B cell (primary cell): Measurements from ENCODE around the gene ATF7IP2. TPM values are rescaled to one million over a fixed set of nuclear protein-coding genes. Genes with fewer than 3 reads are reported as not detected.

Experiments used
- ATAC-seq: fragments of 200-7000 bp; cut with Tn5 transposase; one replicate; pipeline ENCODE4 v1.10.0; 2021; ENCODE audit warnings: low read depth, mild to moderate bottlenecking, moderate number of reproducible peaks, moderate library complexity
- CTCF ChIA-PET: fragments of 350-600 bp; sonication (Branson Sonifier 250); formaldehyde crosslinking; loops from one replicate; lab custom pipeline; 2021; ENCODE audit warnings: antibody characterized with exemption, inconsistent platforms; lab: Charles Lee
- POLR2A ChIA-PET: fragments of 350-600 bp; sonication (Branson Sonifier 250); formaldehyde crosslinking; loops from one replicate; lab custom pipeline; 2021; ENCODE audit warnings: antibody characterized with exemption; lab: Charles Lee
- DNase-seq: peaks from one replicate; pipeline ENCODE4 v3.0.0; 2013
- H2AFZ ChIP-seq: 2 replicates; pipeline ENCODE4 v1.6.1; 2012; ENCODE audit warnings: mild to moderate bottlenecking, low read depth, low read length; ENCODE audit not compliant: insufficient read depth, poor library complexity, severe bottlenecking
- H3K27ac ChIP-seq, 2 donors: 1 replicate in 1 of 2; 2 replicates in 1 of 2; pipeline ENCODE4 v1.5.1; 2012 to 2013; ENCODE audit warnings: low read length in 2 of 2, mild to moderate bottlenecking in 2 of 2, moderate library complexity in 1 of 2
- H3K27me3 ChIP-seq, 4 experiments: fragments of 200-600 bp in 1 of 4; sonication (generic) in 1 of 4; replicated peaks in 1 of 4; 1 replicate in 2 of 4; 2 replicates in 2 of 4; pipeline versions ENCODE4 v1.6.1 to v1.7.0; 2013 to 2016; ENCODE audit warnings: low read length in 3 of 4, mild to moderate bottlenecking in 2 of 4, mixed read lengths in 1 of 4, moderate library complexity in 1 of 4; ENCODE audit not compliant: insufficient read depth in 4 of 4, control insufficient read depth in 3 of 4; ENCODE audit errors: control extremely low read depth in 1 of 4
- H3K36me3 ChIP-seq, 2 experiments: replicated peaks in 1 of 2; 1 replicate in 1 of 2; 2 replicates in 1 of 2; pipeline versions ENCODE4 v1.6.1 to v1.7.1; 2013; ENCODE audit warnings: low read length in 1 of 2; ENCODE audit not compliant: insufficient read depth in 2 of 2, control insufficient read depth in 1 of 2; ENCODE audit errors: control extremely low read depth in 1 of 2, extremely low read depth in 1 of 2
- H3K4me1 ChIP-seq, 2 donors: fragments of 200-600 bp in 1 of 2; sonication (generic) in 1 of 2; 1 replicate in 1 of 2; 2 replicates in 1 of 2; pipeline versions ENCODE4 v1.5.1 to v1.6.1; 2013 to 2017; ENCODE audit warnings: low read length in 2 of 2; ENCODE audit not compliant: control insufficient read depth in 2 of 2, insufficient read depth in 2 of 2
- H3K4me2 ChIP-seq: replicated peaks from 2 replicates; pipeline ENCODE3; 2012; ENCODE audit warnings: mild to moderate bottlenecking, low read depth, low read length; ENCODE audit not compliant: poor library complexity, severe bottlenecking
- H3K4me3 ChIP-seq, 5 experiments: fragments of 200-600 bp in 1 of 5; sonication (generic) in 1 of 5; 1 replicate in 3 of 5; 2 replicates in 2 of 5; pipeline versions ENCODE4 v1.5.1 to v1.7.0; 2011 to 2016; ENCODE audit warnings: low read length in 4 of 5, mild to moderate bottlenecking in 4 of 5, low read depth in 2 of 5, control low read depth in 1 of 5, moderate library complexity in 1 of 5; ENCODE audit not compliant: insufficient read depth in 1 of 5; ENCODE audit errors: control extremely low read depth in 1 of 5, extremely low read depth in 1 of 5
- H3K79me2 ChIP-seq: fragments of 200-600 bp; sonication (generic); one replicate; pipeline ENCODE4 v1.6.0; 2016; ENCODE audit warnings: low read length; ENCODE audit not compliant: control insufficient read depth, insufficient read depth
- H3K9ac ChIP-seq: fragments of 200-600 bp; sonication (generic); 2 replicates; pipeline ENCODE4 v1.6.1; 2017; ENCODE audit warnings: mild to moderate bottlenecking, low read length, moderate library complexity
- H3K9me3 ChIP-seq, 3 donors: one replicate each; pipeline versions ENCODE4 v1.6.1 to v1.7.1; 2013; ENCODE audit warnings: low read length in 2 of 3; ENCODE audit not compliant: control insufficient read depth in 2 of 3, insufficient read depth in 1 of 3; ENCODE audit errors: control extremely low read depth in 1 of 3
- H4K20me1 ChIP-seq: 2 replicates; pipeline ENCODE4 v1.6.0; 2012; ENCODE audit warnings: mild to moderate bottlenecking, low read length; ENCODE audit not compliant: insufficient read depth, control insufficient read depth, poor library complexity, severe bottlenecking
- H3K27ac Mint-ChIP-seq: one replicate; pipeline ENCODE4 v1.8.0; 2021; ENCODE audit warnings: mixed read lengths
- H3K27me3 Mint-ChIP-seq: one replicate; pipeline ENCODE4 v1.8.0; 2021; ENCODE audit warnings: mixed read lengths
- H3K4me1 Mint-ChIP-seq: one replicate; pipeline ENCODE4 v1.8.0; 2021; ENCODE audit warnings: mixed read lengths
- H3K4me3 Mint-ChIP-seq: one replicate; pipeline ENCODE4 v1.8.0; 2021; ENCODE audit warnings: mixed read lengths
- H3K9me3 Mint-ChIP-seq: one replicate; pipeline ENCODE4 v1.8.0; 2022; ENCODE audit warnings: mixed read lengths; ENCODE audit not compliant: insufficient read depth
- CTCF ChIP-seq: fragments of 200-600 bp; IDR thresholded peaks from one replicate; pipeline ENCODE4 v1.8.0; 2022; ENCODE audit warnings: antibody characterized with exemption, mild to moderate bottlenecking
- EZH2 ChIP-seq: IDR thresholded peaks from 2 replicates; pipeline ENCODE4 v1.6.1; 2012; ENCODE audit warnings: borderline replicate concordance, low read depth, mild to moderate bottlenecking, moderate library complexity, low read length; ENCODE audit not compliant: insufficient read depth, poor library complexity, severe bottlenecking
- WGBS: methylation state at CpG from one replicate; pipeline ENCODE4 v1.1.5; 2013; ENCODE audit warnings: missing lambda C conversion rate; ENCODE audit not compliant: insufficient coverage; 5-methylcytosine and 5-hydroxymethylcytosine counted together
- intact Hi-C: fragments of 100-400 bp; cut with micrococcal nuclease; formaldehyde crosslinking; loops from one replicate; pipeline ENCODE4 v1.10.0; 2022
- polyA plus RNA-seq: library from polyadenylated mRNA; depleted of rRNA; stranded (reverse); fragments of >200 nt; gene quantifications from 2 replicates; pipeline ENCODE4 v1.2.3, GENCODE V29; 2012
- total RNA-seq, 2 donors: library from RNA; stranded (reverse); fragments of 120-200 nt in 1 of 2; gene quantifications; 1 replicate in 1 of 2; 2 replicates in 1 of 2; pipeline versions ENCODE4 v1.2.3 to v1.2.4, GENCODE V29; 2013 to 2022

ATF7IP2 gene
- total and polyA plus RNA-seq, 2 donors (not counting 1 experiment from before 2014, with no cell fraction given): 67.5 to 105 TPM

- Histone ChIP-seq H3K9me3 (peaks cover 13 to 48% (median 24%) of the 10 kb centered on the region in 3 donors), H2AFZ (no peak overlapping the region), H3K9ac (no peak overlapping the region), H3K27ac (no peak overlapping the region), H4K20me1 (no peaks in the 10 kb centered on the region), H3K4me3 (no peak overlapping the region), H3K4me2 (no peak overlapping the region), H3K4me1 (no peaks in the 10 kb centered on the region), H3K27me3 (no peaks in the 10 kb centered on the region), H3K79me2 (peaks cover 11% of the 10 kb centered on the region), H3K36me3 (peaks cover 3 to 20% of the 10 kb centered on the region in 2 experiments)
- no peaks in the 10 kb centered on the region for H3K4me1 Mint-ChIP-seq
- H3K9me3 Mint-ChIP-seq: peaks cover 18% of the 10 kb centered on the region
- intact Hi-C loops: loop anchor here (10.0 kb wide), 1 partner anchor 55 kb away; no protein-coding TSS in a partner anchor
- no peak for TF ChIP-seq EZH2
- TF ChIP-seq CTCF: no peak
- H3K27me3 Mint-ChIP-seq: no peaks in the 10 kb centered on the region
- POLR2A ChIA-PET: no interaction called here
- H3K27ac Mint-ChIP-seq: no peak overlapping the region
- no peak for ATAC-seq
- DNase-seq: no peak
- CTCF ChIA-PET: no interaction called here
- no peak overlapping the region for H3K4me3 Mint-ChIP-seq
- no CpG with 5 or more reads among the region's 3 CpGs for WGBS
Measured at GRCh38 chr16:10419701-10420100, 33.8 kb downstream of the ATF7IP2 start.

GRCh38 chr16:10421596-10421995 is 35.7 kb downstream of the ATF7IP2 start:
- Histone ChIP-seq H3K36me3 (peaks cover 0 to 11% of the 10 kb centered on the region in 2 experiments), H3K27me3 (no peaks in the 10 kb centered on the region), H3K4me1 (no peaks in the 10 kb centered on the region), H3K79me2 (no peaks in the 10 kb centered on the region), H3K27ac (no peak overlapping the region), H3K9me3 (peaks cover 6 to 29% (median 20%) of the 10 kb centered on the region in 3 donors), H3K9ac (no peak overlapping the region), H3K4me3 (no peak overlapping the region), H3K4me2 (no peak overlapping the region), H2AFZ (no peak overlapping the region), H4K20me1 (no peaks in the 10 kb centered on the region)
- ATAC-seq (no peak), DNase-seq (no peak)
- Mint-ChIP-seq H3K4me3 (no peak overlapping the region), H3K4me1 (no peaks in the 10 kb centered on the region), H3K9me3 (peaks cover 9% of the 10 kb centered on the region), H3K27ac (no peak overlapping the region), H3K27me3 (no peaks in the 10 kb centered on the region)
- intact Hi-C loops: loop anchor here (10.0 kb wide), 1 partner anchor 53 kb away; no protein-coding TSS in a partner anchor
- WGBS: 93% methylated on average over 2 of the region's 3 CpGs
- TF ChIP-seq CTCF (no peak), EZH2 (no peak)
- CTCF ChIA-PET: no interaction called here
- POLR2A ChIA-PET: no interaction called here
